NCI-H69 (cell line): Measurements from ENCODE around the gene ZNF689.

Experiments
- DNase-seq: peaks from one replicate; lab custom pipeline; 2025; lab: John Stamatoyannopoulos, UW

ZNF689 gene

DNA sequence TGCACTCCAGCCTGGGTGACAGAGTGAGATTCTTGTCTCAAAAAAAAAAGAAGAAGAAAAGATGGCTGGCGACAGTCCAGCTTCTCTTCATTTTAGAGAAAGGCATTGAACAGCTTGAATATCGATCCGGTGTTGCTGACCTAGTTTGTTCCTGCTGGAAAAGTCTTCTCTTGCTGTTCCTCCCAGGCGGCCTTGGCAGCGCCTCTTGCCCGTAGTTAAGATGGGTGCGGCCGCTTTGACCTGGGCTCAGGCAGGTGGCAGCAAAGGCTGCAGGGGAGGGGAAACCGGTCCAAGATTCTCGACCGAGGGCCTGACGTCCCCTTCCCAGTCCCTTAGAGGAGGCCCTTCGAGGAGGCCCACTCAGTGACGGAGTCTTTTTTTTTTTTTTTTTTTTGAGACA, 48.2 kb downstream of the ZNF689 start:
- no peak for DNase-seq

GRCh38 chr16:30561089-30561816, 48.9 kb downstream of the ZNF689 start:
- DNase-seq: no peak

DNA sequence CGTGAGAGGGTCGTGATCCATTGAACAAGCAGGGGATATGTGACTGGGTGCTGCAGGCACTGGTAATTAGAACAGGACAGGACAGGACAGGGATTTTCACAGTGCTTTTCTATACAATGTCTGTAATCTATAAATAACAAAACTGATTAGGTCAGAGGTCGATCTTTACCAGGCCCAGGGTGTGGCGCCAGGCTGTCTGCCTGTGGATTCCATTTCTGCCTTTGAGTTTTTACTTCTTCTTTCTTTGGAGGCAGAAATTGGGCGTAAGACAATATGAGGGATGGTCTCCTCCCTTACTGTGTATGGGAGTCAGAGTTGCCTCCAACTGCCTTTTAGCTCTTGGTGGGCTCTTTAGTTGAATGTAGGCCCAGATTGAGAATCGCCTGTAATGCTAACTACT, 50.5 kb downstream of the ZNF689 start:
- no peak for DNase-seq

DNA sequence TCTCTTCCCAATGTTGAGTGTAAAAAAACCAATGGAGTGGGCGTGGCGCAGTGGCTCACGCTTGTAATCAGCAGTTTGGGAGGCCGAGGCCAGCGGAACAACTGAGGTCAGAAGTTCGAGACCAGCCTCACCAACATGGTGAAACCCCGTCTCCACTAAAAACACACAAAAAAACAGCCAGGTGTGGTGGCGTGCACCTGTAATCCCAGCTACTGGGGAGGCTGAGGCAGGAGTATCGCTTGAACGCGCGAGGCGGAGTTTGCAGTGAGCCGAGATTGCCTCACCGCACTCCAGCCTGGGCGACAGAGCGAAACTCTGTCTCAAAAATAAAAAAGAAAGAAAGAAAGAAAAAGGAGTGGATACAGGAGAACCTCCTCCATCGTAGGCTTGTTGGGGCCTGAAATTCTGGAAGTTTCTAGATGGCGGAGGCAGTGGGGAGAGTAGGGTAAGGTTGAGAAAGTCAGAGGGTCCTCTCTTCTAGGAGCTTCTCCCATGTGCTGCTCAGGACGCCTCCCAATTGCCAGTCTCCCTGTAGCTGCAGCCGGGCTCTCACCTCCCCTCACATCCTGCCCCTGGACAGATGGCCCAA, 51.3 kb downstream of the ZNF689 start:
- no peak for DNase-seq

DNA sequence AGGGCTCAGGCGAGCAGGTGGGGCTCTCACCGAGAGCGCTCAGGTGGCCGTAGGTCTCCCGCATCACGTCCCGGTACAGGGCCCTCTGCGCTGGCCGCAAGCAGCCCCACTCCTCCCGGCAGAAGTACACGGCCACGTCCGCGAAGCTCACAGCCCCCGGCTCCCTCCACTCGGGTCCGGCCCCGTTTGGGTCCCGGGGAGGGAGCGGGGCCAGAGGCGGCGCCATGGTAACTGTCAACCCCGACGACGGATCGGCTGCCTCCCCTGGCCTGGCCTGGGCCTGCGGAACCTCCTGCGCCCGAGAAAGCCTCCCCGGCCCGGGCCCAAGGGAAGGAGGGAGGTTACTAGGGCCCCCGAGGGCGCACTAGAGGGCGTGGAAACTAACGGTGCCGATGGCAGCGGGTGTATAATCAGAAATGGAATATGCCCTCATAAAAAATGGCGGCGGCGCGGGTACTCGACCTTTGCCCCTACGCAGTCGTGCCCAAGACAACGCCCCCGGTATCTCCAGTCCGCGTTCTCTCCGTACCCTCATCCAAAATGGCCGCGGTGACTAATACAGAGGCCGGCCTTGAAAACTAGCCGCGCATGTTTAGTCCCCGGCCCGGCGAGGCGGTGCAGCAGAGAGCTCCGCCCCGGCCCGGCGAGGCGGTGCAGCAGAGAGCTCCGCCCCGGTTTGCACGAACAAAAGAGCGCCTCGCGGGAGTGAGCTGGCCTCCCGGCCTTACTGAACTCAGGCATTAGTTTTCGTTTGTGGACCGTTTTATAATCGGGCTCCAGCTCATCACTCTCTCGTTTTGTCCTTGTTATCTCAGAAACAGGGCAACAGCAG, 52.0 kb downstream of the ZNF689 start, which contains the start of gene ZNF764:
Gene ZNF764, minus strand, starts transcription at position 418 of the 832 bp plus-strand sequence. Its CDS starts 192 bp downstream, at position 226.
- DNase-seq: peak; percentile 99

GRCh38 chr16:30557707-30557956, 52.6 kb downstream of the ZNF689 start:
- no peak for DNase-seq

DNA sequence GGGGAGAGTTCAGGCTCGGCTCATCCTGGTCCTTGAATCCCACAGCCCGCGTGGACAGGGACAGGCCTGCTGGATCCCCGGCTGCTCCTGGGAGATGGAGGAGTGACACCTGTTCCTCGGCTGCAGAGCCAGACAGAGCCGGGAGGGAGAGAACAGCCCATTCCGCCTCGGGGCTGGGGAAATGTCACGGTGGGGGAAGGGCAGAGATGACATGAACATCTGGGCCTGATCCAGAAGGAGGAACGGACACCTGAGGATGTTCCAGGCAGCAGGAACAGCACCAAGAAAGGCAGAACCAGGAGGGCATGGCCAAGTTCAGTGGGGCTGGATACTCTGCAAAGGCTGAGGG, 54.1 kb downstream of the ZNF689 start:
- DNase-seq: peak; percentile 19

DNA sequence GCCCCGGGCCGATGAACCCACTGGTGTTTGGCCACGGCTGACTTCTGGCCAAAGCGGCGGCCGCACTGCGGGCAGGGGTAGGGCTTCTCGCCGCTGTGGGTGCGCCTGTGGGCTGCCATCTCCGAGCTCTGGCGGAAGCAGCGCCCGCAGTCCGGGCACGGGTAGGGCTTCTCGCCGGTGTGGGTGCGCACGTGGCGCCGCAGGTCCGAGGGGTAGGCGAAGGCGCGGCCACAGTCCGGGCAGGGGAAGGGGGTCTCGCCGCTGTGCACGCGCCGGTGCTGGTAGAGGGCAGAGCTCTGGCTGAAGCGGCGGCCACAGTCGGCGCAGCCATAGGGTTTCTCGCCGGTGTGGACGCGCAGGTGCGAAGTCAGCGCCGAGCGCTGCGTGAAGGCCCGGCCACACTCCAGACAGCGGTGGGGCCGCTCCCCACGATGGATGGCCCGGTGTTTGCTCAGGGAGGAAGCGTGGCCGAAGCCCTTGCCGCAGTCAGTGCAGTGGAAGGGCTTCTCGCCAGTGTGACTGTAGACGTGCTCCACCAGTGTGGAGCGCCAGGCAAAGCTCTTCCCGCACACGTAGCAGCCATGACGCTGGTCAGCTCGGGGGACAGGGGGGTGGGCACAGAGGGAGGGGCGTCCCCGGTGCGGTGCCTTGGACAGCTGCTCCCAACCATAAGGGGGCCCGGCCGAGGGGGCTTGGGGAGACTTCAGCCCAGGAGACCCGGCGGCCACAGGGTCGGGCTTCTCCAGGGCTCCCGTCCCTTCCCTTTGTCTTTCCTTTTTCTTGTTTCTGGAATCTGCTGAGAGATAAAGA, 54.7 kb downstream of the ZNF689 start:
- no peak for DNase-seq

GRCh38 chr16:30554557-30555314, 55.5 kb downstream of the ZNF689 start:
- DNase-seq: no peak

GRCh38 chr16:30553393-30553899, 56.7 kb downstream of the ZNF689 start:
- no peak for DNase-seq

GRCh38 chr16:30552956-30553355, 57.2 kb downstream of the ZNF689 start:
- no peak for DNase-seq
